ENCODE data around the gene CIT.

CIT gene

DNA sequence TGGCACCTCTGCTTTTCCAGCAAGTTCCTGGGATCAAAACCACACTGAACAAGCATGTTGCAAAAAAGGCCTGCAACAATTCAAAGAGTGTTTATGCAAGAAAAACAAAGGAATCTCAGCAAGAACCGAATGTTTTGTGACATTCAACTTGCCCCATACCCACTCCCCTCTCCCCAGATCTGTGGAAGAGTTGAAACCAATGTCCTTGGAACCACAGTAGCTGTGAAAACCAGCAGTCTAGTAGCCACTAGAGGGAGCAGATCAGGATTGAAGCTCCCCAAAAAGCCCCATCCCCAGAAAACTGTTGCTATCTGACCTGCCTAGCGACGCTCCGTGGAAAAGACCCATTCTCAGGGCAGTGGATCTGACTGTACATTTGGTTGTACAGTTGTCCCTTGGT is 182.1 kb downstream of the CIT start:
- CTCF ChIA-PET: interaction anchor here (0.5 to 0.8 kb wide), 2 partner anchors 21 to 51 kb away, joined by 3 read pairs; no protein-coding TSS in a partner anchor
- H3K27me3 Mint-ChIP-seq: no peaks in the 10 kb centered on the region

DNA sequence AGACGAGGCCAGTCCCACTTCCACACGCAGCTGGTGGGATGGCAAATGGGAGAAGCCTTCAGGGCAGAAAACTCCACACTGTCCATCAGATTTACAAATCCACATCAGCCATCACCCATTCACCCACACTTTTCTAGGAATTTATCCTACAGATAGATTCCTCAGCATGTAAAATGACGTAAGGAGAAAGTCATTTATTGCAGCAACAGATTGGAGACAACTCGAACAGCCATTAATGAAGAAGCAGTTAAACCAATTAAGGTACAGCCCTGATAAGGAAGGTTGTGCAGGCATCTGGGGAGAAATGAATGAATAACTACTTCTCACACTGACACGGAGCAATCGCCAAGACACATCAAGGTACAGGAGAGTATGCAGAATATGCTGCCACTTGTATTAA is 183.0 kb downstream of the CIT start:
- Mint-ChIP-seq H3K27ac (no peak overlapping the region), H3K4me1 (no peaks in the 10 kb centered on the region), H3K27me3 (no peaks in the 10 kb centered on the region), H3K9me3 (no peaks in the 10 kb centered on the region), H3K4me3 (no peak overlapping the region), H3K36me3 (peaks cover 43% of the 10 kb centered on the region)
- no peak for DNase-seq
- CTCF ChIA-PET: interaction anchor here (0.8 kb wide), 1 partner anchor 50 kb away, joined by 3 read pairs; no protein-coding TSS in a partner anchor

More for the DNA sequence above, 182.1 kb downstream of the CIT start:
- no peak for DNase-seq
- Mint-ChIP-seq H3K9me3 (no peaks in the 10 kb centered on the region), H3K27ac (no peak overlapping the region), H3K4me3 (no peak overlapping the region), H3K4me1 (no peaks in the 10 kb centered on the region), H3K36me3 (peaks cover 46% of the 10 kb centered on the region)

DNA sequence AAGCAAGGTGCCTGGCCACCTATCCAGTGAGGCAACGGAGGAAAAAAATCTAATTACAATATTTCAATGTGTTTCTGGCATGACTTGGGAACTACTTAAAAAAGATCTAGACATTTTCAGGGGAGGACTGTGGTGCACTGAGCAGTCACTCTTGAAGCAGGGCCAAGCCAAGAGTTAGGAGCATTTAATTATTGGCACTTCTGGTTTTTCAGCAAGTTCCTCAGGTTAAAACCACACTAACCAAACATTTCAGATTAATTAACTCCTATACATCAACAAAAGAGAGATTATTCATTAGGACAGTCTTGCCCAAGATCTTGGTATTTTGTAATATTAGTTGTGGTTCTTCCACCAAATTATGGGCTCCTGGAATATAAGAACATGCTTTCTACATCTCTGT is 183.6 kb downstream of the CIT start:
- peaks cover 42% of the 10 kb centered on the region for H3K36me3 Mint-ChIP-seq

DNA sequence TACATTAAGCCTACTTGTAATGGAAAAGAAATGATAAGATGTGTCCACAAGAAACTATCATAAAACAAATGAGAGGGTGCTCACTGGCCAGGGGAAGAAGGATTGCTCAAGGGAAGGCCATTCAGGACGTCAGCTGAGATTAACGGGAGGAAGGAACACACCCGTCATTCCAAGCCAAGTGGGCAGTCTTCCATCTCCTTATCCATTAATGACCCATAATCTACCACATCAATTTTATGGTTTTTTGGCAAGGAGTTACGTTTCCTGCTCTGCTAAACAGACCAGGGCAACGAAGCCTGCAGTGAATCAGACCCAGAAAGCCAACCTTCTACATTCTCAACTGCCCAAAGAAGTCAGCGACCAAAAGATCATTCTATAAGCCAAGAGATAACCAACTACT is 184.1 kb downstream of the CIT start:
- Mint-ChIP-seq H3K27me3 (no peaks in the 10 kb centered on the region), H3K36me3 (peaks cover 42% of the 10 kb centered on the region), H3K4me3 (no peak overlapping the region), H3K4me1 (no peaks in the 10 kb centered on the region), H3K27ac (no peak overlapping the region), H3K9me3 (no peaks in the 10 kb centered on the region)
- no peak for DNase-seq
- CTCF ChIA-PET: no interaction called here

More for the DNA sequence above, 183.6 kb downstream of the CIT start:
- no peaks in the 10 kb centered on the region for H3K27me3 Mint-ChIP-seq
- no peak overlapping the region for H3K4me3 Mint-ChIP-seq
- no peaks in the 10 kb centered on the region for H3K4me1 Mint-ChIP-seq
- H3K27ac Mint-ChIP-seq: no peak overlapping the region
- no peaks in the 10 kb centered on the region for H3K9me3 Mint-ChIP-seq
- CTCF ChIA-PET: no interaction called here
- no peak for DNase-seq

DNA sequence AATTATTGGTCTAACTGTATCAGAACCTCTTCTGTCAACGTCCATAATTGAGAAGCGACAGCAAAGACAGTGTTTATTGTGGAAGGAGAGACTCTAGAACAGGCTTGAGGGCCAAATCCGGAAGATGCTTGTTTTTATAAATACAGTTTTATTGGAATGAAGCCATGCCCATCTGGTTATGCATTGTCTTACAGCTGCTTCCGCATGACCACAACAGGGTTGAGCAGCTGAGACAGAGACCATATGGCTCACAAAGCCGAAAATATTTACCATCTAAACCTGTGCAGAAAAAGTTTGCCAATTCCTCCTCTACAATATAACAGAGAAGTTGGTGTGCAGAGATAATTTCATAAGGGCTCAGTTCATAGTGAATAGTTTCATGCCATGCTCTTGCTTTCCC is 184.7 kb downstream of the CIT start:
- H3K4me1 Mint-ChIP-seq: no peaks in the 10 kb centered on the region
- H3K27ac Mint-ChIP-seq: no peak overlapping the region
- no peaks in the 10 kb centered on the region for H3K9me3 Mint-ChIP-seq
- H3K36me3 Mint-ChIP-seq: peaks cover 44% of the 10 kb centered on the region
- CTCF ChIA-PET: no interaction called here
- no peaks in the 10 kb centered on the region for H3K27me3 Mint-ChIP-seq
- no peak for DNase-seq
- no peak overlapping the region for H3K4me3 Mint-ChIP-seq

DNA sequence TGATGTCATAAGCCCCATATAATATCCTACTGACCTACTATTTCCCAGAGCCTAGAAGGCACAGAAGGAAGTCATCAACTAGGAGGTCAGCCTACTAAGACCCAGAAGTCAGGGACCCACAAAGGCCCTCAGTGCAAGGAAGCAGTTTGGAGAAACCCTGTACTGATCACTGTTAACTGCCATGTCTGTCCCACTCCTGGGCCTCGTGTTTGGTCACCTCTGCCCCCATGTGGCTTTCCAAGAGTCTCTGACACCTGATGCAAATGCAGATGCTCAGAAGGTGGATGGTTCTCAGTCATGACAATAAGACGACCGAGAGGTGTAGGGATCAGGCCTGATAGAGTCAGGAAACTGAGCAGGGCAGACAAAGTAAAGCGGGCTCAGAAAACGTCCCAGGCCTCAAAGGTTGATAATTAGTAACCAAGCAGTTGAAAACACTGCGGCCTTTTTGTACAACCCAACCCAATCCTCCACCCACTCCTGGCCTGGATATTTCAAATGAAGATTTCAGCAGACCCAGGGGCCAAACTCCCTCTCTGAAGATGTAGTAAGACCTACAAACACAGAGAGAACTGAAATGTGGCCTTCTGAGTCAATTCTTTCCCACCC is 185.8 kb downstream of the CIT start:
- H3K9me3 Mint-ChIP-seq: no peaks in the 10 kb centered on the region
- no peaks in the 10 kb centered on the region for H3K4me1 Mint-ChIP-seq
- CTCF ChIA-PET: no interaction called here
- H3K36me3 Mint-ChIP-seq: peaks cover 46% of the 10 kb centered on the region
- no peak overlapping the region for H3K4me3 Mint-ChIP-seq
- DNase-seq: no peak
- no peak overlapping the region for H3K27ac Mint-ChIP-seq
- no peaks in the 10 kb centered on the region for H3K27me3 Mint-ChIP-seq

DNA sequence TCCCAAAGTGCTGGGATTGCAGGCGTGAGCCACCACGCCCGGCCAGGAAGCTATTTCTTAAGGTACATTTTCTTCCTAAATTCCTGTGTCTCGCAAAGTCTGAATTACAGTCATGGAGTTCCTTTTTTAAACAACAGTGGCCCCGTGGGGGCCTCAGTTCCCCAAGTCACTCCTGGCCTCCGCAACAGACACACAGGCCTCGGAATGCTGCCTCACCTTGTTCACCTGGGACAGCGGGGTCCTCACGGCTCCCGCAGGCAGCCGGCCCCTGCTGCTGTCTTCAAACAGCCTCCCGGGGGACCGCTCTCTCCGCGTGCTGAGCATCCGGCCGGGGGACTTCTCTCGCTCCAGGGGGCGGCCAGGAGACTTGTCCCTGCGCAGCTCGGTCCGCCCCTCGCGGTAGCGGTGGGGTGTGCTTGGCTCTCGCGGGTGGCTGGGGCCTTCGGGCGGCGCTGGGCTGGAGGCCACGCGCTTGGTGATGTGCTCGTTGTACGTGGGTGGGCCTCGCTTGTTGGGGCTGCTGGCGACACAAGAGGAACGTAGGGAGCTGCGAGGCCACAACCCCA is 187.1 kb downstream of the CIT start:
- peaks cover 53% of the 10 kb centered on the region for H3K36me3 Mint-ChIP-seq
- CTCF ChIA-PET: no interaction called here
- no peaks in the 10 kb centered on the region for H3K9me3 Mint-ChIP-seq
- no peaks in the 10 kb centered on the region for H3K4me1 Mint-ChIP-seq
- H3K4me3 Mint-ChIP-seq: no peak overlapping the region
- H3K27ac Mint-ChIP-seq: no peak overlapping the region
- H3K27me3 Mint-ChIP-seq: no peaks in the 10 kb centered on the region
- no peak for DNase-seq

DNA sequence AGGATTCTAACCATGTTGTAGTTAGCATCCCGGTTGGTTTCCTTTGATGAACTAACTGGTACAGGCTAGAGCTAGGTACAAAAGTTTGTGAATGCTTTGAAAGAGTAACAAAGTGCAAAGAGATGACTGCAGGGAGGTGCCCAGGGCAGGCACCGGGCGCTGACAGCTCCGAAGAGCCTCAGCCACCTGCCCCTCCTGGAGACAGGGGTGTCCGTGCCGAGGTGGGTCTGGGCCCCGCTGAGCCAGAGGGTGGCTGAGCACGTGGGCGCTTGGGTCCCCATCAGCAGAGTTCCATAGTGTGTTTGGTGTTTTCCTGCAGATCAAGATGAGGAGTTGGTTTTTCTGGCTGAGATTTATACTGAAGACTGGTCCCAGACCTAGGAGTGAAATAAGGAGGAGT is 189.2 kb downstream of the CIT start:
- H3K4me3 Mint-ChIP-seq: no peak overlapping the region
- CTCF ChIA-PET: interaction anchor here (1.4 kb wide), 1 partner anchor 20 kb away, joined by 4 read pairs; the partner anchor contains the start of gene PRKAB1
- H3K27me3 Mint-ChIP-seq: no peaks in the 10 kb centered on the region
- no peaks in the 10 kb centered on the region for H3K9me3 Mint-ChIP-seq
- DNase-seq: no peak
- peaks cover 7% of the 10 kb centered on the region for H3K4me1 Mint-ChIP-seq
- H3K27ac Mint-ChIP-seq: no peak overlapping the region
- peaks cover 55% of the 10 kb centered on the region for H3K36me3 Mint-ChIP-seq

DNA sequence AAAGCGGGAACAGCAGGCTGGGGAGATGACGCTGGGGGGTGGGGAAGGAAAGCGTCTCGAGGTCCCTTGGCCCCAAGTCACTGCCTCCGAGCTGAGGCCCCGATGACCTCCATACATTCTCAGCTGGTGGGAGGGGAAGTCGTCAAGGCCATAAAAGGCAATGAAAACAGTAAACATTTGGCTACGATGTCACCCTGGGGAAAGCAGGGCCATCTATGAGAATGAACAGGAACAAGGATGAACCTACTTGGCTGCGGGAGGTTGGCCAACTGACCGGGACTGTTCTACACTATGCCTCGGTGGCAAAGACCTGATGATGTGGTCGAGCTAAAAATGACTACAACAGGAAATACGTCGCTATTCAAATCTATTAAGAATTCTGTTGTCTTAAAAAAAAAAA is 189.7 kb downstream of the CIT start:
- H3K27ac Mint-ChIP-seq: no peak overlapping the region
- CTCF ChIA-PET: interaction anchor here (0.6 to 1.4 kb wide), 2 partner anchors 20 to 142 kb away, joined by 3 to 4 read pairs; partner anchors contain the start of gene PRKAB1
- DNase-seq: no peak
- no peaks in the 10 kb centered on the region for H3K27me3 Mint-ChIP-seq
- H3K4me1 Mint-ChIP-seq: peaks cover 12% of the 10 kb centered on the region
- peaks cover 53% of the 10 kb centered on the region for H3K36me3 Mint-ChIP-seq
- no peaks in the 10 kb centered on the region for H3K9me3 Mint-ChIP-seq
- H3K4me3 Mint-ChIP-seq: no peak overlapping the region

DNA sequence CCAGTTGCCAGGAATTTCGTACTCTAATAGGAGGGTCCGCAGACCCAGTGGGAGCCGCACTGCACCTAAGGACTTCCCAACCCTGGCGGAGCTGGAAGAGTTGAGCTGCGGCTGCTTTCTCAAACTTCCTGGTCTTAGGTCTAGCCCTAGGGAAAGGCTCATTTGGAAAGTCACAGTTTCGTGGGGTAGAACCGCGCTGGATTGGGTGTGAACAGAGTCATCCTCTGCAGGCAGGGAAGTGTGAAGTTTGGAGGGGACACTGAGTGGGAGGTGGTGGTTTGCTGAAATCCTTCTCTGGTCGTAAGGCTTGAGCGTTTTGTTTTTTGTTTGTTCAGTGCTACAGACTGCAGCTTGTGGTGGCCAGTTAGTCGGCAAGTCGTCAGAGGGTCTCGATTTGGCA is 190.3 kb downstream of the CIT start:
- H3K9me3 Mint-ChIP-seq: no peaks in the 10 kb centered on the region
- H3K27ac Mint-ChIP-seq: no peak overlapping the region
- DNase-seq: no peak
- no peaks in the 10 kb centered on the region for H3K27me3 Mint-ChIP-seq
- H3K4me1 Mint-ChIP-seq: peaks cover 18% of the 10 kb centered on the region
- CTCF ChIA-PET: no interaction called here
- no peak overlapping the region for H3K4me3 Mint-ChIP-seq
- peaks cover 56% of the 10 kb centered on the region for H3K36me3 Mint-ChIP-seq

DNA sequence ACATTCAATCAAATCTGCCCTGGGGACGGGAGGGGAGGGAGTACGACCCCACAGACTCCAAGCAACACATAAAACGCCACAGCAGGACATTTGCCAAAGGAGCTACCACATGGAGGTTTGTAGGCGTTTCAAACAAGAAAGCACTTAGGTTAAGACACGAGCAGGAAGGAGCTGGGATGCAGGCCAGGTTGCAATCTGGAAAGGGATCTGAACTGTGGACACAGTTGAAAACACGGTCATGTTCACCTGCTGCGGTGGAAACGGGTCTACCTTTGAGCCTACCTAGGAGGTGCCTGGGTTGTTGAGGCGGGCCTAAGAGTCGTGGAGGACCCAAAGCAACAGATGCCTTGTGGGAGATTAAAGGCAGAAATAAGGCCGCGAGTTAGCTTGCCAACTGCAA is 190.8 kb downstream of the CIT start:
- no peak overlapping the region for H3K27ac Mint-ChIP-seq
- H3K4me3 Mint-ChIP-seq: no peak overlapping the region
- CTCF ChIA-PET: no interaction called here
- H3K4me1 Mint-ChIP-seq: peaks cover 18% of the 10 kb centered on the region
- H3K36me3 Mint-ChIP-seq: peaks cover 54% of the 10 kb centered on the region
- no peaks in the 10 kb centered on the region for H3K27me3 Mint-ChIP-seq
- H3K9me3 Mint-ChIP-seq: no peaks in the 10 kb centered on the region
- no peak for DNase-seq

DNA sequence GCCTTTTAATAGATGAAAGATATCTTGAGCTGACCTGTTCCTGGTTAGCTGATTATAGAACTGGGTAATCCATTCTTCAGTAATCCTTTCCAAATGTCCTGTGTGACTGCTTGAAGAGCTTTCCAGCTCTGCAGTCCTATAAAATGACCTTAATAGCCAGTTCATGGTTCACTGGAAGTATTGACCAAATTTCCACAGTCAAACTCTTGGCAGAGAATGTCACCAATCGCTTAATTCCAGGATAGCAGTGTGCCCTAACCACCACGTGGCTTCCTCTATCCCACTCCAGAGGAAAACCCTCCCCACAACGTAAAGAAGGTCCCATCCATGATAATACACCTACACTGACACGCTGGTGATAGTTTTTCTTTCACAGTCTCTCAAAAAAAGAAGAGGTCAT is 191.7 kb downstream of the CIT start:
- Mint-ChIP-seq H3K4me3 (no peak overlapping the region), H3K9me3 (no peaks in the 10 kb centered on the region), H3K27me3 (no peaks in the 10 kb centered on the region), H3K36me3 (peaks cover 58% of the 10 kb centered on the region), H3K4me1 (peaks cover 18% of the 10 kb centered on the region), H3K27ac (no peak overlapping the region)
- CTCF ChIA-PET: no interaction called here
- no peak for DNase-seq

DNA sequence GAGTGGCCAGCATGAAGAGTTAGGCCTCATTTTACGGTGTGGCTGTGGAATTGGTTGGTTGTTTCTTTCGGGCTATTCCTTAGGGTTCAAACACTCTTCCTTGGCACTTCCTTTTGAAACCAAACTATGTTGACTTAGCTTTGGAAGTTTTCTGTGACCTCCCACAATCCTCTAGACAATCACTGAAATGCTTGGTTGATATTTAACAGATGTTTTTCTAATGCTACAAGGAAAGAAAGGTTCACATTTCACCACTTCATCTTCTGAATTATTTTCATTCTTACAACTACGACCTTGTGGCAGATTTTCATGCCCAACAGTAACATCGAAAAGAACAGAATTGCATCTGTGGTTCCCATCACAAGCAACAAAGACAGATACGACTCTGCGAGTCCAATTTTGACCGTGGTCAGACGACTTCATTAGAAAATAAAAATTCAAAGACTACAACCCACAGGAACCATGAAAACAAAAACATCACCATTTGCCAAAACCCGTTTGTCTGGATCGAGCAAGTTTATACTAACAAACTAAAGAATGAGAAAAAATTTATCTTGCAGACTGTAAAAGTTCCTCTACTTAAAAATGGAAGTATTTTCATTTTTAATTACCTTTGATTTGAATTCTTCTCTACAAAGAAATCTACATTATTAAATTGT is 192.3 kb downstream of the CIT start:
- Mint-ChIP-seq H3K36me3 (peaks cover 60% of the 10 kb centered on the region), H3K4me1 (peaks cover 18% of the 10 kb centered on the region), H3K27me3 (no peaks in the 10 kb centered on the region), H3K4me3 (no peak overlapping the region), H3K9me3 (no peaks in the 10 kb centered on the region), H3K27ac (peak overlapping the region; percentile 28)
- no peak for DNase-seq
- CTCF ChIA-PET: no interaction called here

DNA sequence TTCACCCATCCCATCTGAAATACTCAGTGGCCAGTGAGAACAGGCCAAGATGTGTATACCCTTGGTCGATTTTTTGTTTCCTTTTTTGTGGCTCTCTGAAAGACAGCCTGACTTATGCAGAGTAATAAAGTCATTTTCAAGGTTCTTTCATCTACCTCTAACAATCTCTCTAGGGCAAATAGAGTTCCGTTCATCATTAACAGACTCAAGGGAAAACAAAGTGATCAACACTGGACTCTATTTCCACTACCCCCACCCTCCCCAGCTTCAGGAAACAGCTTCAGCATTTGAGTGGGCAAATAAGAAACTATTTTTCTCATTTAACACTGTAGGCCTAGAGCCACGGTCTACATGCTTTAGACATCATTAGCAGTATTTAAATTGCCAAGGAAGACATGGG is 193.3 kb downstream of the CIT start:
- H3K4me1 Mint-ChIP-seq: peaks cover 22% of the 10 kb centered on the region
- DNase-seq: no peak
- peaks cover 67% of the 10 kb centered on the region for H3K36me3 Mint-ChIP-seq
- CTCF ChIA-PET: interaction anchor here (1.3 kb wide), 1 partner anchor 18 kb away, joined by 3 read pairs; no protein-coding TSS in a partner anchor
- H3K27me3 Mint-ChIP-seq: no peaks in the 10 kb centered on the region
- no peak overlapping the region for H3K4me3 Mint-ChIP-seq
- H3K9me3 Mint-ChIP-seq: no peaks in the 10 kb centered on the region
- peak overlapping the region; percentile 64 for H3K27ac Mint-ChIP-seq

DNA sequence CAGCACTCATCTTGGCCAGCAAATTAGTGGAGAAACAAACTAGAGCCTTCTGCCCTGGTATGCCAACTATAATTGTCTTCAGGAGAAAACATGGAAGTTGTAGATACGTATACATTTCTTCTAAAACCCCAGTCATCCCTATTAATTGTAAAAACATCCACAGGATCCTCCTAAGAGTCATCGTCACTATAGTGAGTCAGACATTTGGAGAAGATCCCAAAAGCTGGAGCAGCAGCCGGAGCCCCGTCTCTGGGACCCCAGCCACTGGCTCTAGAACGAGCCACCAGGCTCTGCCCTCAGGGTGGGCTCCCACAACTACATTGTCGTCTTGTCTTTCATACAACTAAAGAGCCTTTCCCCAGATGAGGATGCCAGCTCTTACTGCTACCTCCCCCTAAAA is 193.7 kb downstream of the CIT start:
- Mint-ChIP-seq H3K27me3 (no peaks in the 10 kb centered on the region), H3K9me3 (no peaks in the 10 kb centered on the region), H3K4me1 (peaks cover 22% of the 10 kb centered on the region), H3K27ac (no peak overlapping the region), H3K4me3 (no peak overlapping the region), H3K36me3 (peaks cover 68% of the 10 kb centered on the region)
- no peak for DNase-seq
- CTCF ChIA-PET: interaction anchor here (1.3 to 2.2 kb wide), 2 partner anchors 15 to 18 kb away, joined by 3 to 8 read pairs; partner anchors contain the start of gene PRKAB1
